Upper lobe of left lung (tissue), 4 donors: ENCODE results near the gene UGT1A9.

Source experiments
- POLR2A ChIP-seq, 4 donors: fragments of 450-650 bp; IDR thresholded peaks; one replicate each; pipeline ENCODE4 v1.5.1; 2016 to 2017; ENCODE audit warnings: antibody characterized with exemption in 4 of 4, mild to moderate bottlenecking in 2 of 4
- POLR2AphosphoS5 ChIP-seq, 2 donors: sonication (generic); formaldehyde crosslinking; IDR thresholded peaks; one replicate each; pipeline ENCODE4 v1.5.1; 2017; ENCODE audit warnings: antibody characterized with exemption in 2 of 2
- TF ChIP-seq, protein P1 (sequence below), 6 experiments: fragments of 450-650 bp in 4 of 6; fragments of 200-600 bp in 2 of 6; sonication (generic) in 2 of 6; IDR thresholded peaks; one replicate each; pipeline ENCODE4 v1.5.1; 2016 to 2019; ENCODE audit warnings: antibody characterized with exemption in 6 of 6

- TF ChIP-seq, protein P1, sequence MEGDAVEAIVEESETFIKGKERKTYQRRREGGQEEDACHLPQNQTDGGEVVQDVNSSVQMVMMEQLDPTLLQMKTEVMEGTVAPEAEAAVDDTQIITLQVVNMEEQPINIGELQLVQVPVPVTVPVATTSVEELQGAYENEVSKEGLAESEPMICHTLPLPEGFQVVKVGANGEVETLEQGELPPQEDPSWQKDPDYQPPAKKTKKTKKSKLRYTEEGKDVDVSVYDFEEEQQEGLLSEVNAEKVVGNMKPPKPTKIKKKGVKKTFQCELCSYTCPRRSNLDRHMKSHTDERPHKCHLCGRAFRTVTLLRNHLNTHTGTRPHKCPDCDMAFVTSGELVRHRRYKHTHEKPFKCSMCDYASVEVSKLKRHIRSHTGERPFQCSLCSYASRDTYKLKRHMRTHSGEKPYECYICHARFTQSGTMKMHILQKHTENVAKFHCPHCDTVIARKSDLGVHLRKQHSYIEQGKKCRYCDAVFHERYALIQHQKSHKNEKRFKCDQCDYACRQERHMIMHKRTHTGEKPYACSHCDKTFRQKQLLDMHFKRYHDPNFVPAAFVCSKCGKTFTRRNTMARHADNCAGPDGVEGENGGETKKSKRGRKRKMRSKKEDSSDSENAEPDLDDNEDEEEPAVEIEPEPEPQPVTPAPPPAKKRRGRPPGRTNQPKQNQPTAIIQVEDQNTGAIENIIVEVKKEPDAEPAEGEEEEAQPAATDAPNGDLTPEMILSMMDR (IDR thresholded peaks at IDR 0.05), result no peak
- no peak for TF ChIP-seq POLR2AphosphoS5 (IDR thresholded peaks at IDR 0.05)
- TF ChIP-seq POLR2A (IDR thresholded peaks at IDR 0.05), result no peak
Measured at GRCh38 chr2:233820774-233821105, 149.0 kb downstream of the UGT1A9 start.
